C4-2B (cell line): ENCODE measurements around the gene OR2V1.

Experiments used
- ZFX ChIP-seq: fragments of 450-650 bp; IDR thresholded peaks from 2 replicates; pipeline ENCODE4 v1.6.1; 2017
- TF ChIP-seq, protein P1 (sequence below): fragments of 450-650 bp; conservative IDR thresholded peaks from 2 replicates; pipeline ENCODE4 v1.5.1; 2017; ENCODE audit warnings: mild to moderate bottlenecking

DNA sequence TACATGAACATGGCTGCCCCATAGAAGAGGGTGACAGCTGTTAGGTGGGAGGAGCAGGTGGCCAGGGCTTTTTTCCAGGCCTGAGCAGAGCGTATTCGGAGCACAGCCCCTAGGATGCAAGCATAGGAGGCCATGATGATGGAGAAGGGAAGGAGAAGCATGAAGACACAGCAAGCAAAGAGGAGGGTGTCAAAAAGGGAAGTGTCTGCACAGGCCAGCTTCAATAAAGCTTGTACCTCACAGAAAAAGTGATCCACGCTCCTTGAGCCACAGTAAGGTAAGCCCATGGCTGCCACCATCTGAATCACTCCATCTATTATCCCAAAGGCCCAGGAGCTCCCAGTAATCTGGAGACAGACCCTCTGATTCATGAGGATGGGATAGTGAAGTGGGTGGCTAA is 6.4 kb downstream of the OR2V1 start:
- TF ChIP-seq, protein P1, sequence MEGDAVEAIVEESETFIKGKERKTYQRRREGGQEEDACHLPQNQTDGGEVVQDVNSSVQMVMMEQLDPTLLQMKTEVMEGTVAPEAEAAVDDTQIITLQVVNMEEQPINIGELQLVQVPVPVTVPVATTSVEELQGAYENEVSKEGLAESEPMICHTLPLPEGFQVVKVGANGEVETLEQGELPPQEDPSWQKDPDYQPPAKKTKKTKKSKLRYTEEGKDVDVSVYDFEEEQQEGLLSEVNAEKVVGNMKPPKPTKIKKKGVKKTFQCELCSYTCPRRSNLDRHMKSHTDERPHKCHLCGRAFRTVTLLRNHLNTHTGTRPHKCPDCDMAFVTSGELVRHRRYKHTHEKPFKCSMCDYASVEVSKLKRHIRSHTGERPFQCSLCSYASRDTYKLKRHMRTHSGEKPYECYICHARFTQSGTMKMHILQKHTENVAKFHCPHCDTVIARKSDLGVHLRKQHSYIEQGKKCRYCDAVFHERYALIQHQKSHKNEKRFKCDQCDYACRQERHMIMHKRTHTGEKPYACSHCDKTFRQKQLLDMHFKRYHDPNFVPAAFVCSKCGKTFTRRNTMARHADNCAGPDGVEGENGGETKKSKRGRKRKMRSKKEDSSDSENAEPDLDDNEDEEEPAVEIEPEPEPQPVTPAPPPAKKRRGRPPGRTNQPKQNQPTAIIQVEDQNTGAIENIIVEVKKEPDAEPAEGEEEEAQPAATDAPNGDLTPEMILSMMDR = no peak
- TF ChIP-seq ZFX = no peak
